Urinary bladder (tissue), 4 donors: ENCODE measurements around the gene LPIN1. TPM values are rescaled to one million over a fixed set of nuclear protein-coding genes. Genes with fewer than 3 reads are reported as not detected.
A peak's percentile ranks its signal among the peaks of the same experiment; 100 is the strongest.

Experiments
- DNase-seq: peaks from one replicate; pipeline ENCODE4 v3.0.0-alpha.2; 2015; ENCODE audit errors: extremely low spot score
- H3K27ac ChIP-seq: one replicate; pipeline ENCODE4 v1.5.1; 2013; ENCODE audit warnings: low read depth, mild to moderate bottlenecking, moderate library complexity
- H3K36me3 ChIP-seq: one replicate; pipeline ENCODE4 v1.6.1; 2013; ENCODE audit warnings: mild to moderate bottlenecking, moderate library complexity; ENCODE audit not compliant: insufficient read depth
- H3K4me1 ChIP-seq: one replicate; pipeline ENCODE4 v1.6.1; 2013; ENCODE audit warnings: mild to moderate bottlenecking, moderate library complexity; ENCODE audit not compliant: insufficient read depth
- H3K4me3 ChIP-seq: one replicate; pipeline ENCODE4 v1.5.1; 2013; ENCODE audit warnings: low read depth, low read length
- WGBS: extraction: QIAGEN DNeasy Blood & Tissue Kit; methylation state at CpG from one replicate; pipeline ENCODE4 v1.1.7; 2013; 5-methylcytosine and 5-hydroxymethylcytosine counted together
- polyA plus RNA-seq: library from polyadenylated mRNA; stranded (reverse); fragments of 200-250 nt; gene quantifications from one replicate; pipeline ENCODE4 v1.2.3, GENCODE V29; 2013
- total RNA-seq: library from RNA; depleted of rRNA; stranded (reverse); fragments of >200 nt; gene quantifications from one replicate; pipeline ENCODE4 v1.2.3, GENCODE V29; 2014
- donor health status: healthy with polysubstance abuse.
- donor health status: healthy.

The LPIN1 gene
- total and polyA plus RNA-seq, 2 donors = 27.3 to 34.1 TPM

DNA sequence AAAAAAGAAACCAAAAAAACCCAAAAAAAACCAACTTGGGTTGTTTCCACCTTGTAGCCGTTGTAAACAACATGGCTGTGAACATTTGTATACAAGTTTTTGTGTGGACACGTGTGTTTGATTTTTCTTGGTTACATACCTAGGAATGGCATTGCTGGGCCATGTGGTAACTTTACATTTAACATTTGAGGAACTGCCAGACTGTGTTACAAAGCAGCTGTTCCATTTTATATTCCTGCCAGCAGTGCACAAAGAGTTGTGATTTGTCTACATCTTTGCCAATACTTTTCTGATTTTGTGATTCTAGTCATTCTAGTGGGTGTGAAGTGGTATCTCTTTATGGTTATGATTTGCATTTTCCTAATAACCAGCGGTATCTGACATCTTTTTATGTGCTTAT, 22.5 kb downstream of the LPIN1 start:
- H3K4me3 ChIP-seq = no peak overlapping the region
- no peaks in the 10 kb centered on the region for H3K4me1 ChIP-seq
- no peak overlapping the region for H3K27ac ChIP-seq
- peaks cover 1% of the 10 kb centered on the region for H3K36me3 ChIP-seq
- whole genome bisulfite sequencing = 69% methylated on average over 3 of the region's 3 CpGs
- no peak for DNase-seq

DNA sequence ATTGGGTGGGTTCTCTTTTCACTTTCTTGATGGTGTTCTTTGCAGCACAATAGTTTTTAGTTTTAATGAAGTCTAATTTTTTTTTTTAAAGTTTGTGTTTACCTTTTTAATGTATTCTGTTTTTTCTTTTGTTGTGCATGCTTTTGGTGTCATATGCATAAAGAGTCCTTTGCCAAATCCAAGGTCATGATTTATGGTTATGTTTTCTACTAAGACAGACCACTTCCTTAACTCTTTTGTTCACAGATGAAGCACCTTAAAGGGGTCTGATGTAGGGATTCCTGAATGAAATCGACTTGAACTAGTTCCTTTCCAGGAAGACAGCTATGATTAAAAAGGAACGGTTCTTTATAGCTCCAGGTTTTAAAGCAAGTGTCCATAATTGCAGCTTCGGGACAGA, 23.1 kb downstream of the LPIN1 start:
- no peak overlapping the region for H3K4me3 ChIP-seq
- no peak overlapping the region for H3K27ac ChIP-seq
- 64% methylated on average over 3 of the region's 3 CpGs for WGBS
- H3K4me1 ChIP-seq = no peaks in the 10 kb centered on the region
- peaks cover 4% of the 10 kb centered on the region for H3K36me3 ChIP-seq
- DNase-seq = no peak

DNA sequence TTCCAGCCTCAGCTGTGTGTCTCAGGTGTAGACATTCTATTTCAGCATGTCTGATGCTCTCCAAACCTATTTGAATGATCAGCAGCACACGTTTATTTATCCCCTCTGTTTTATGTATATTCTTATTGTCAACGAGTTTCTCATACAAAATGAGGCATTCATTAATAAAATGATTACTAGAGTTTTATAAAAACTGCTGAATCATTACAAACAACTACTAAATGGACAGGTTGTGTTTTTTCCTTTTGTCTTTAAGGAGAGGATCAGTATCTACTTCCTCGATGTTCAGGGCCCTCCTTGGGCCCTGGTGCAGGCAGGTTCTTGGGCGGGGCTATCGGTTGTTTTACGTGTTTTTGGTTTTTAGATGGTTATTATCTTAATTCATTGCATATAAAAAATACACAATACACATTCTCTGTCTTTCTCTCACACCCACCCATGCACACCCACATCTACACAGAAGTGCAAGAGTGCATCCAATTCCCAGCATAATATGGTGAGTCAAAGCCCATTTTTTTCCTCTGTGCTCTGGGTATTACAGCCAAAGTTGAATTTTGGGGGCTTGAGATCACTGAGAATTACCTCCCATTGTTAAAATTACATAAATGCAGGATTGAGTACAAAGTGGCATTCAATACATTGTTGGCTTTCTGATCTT, 24.2 kb downstream of the LPIN1 start:
- Histone ChIP-seq H3K27ac (no peak overlapping the region), H3K4me3 (no peak overlapping the region), H3K4me1 (no peaks in the 10 kb centered on the region), H3K36me3 (peaks cover 4% of the 10 kb centered on the region)
- 79% methylated on average over 6 of the region's 6 CpGs for WGBS
- DNase-seq = no peak

DNA sequence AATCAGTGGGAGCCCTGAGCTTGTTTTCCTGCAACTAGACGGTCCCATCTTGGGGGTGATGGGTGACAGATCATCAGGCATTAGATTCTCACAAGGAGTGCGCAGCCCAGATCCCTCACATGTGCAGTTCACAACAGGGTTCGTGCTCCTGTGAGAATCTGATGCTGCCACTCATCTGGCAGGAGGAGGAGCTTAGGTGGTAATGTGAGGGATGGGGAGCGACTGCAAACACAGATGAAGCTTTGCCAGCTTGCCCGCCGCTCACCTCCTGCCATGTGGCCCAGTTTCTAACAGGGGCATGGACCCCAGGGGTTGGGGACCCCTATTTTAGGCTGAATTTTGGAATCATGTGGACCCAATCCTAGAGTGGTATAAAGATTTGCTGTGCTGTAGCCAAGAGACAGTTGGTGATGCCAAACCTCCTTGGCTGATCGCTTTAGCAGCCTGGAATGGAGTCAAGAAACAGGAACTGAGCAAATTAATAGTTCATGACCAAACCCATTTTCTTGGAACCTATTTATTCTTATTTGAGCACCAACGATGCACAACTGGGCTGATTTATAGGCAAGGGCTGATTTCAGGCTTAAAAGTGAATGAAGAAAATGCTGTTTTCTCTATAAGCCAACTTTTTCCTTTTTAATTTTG, 25.7 kb downstream of the LPIN1 start:
- Histone ChIP-seq H3K27ac (no peak overlapping the region), H3K4me1 (no peaks in the 10 kb centered on the region), H3K4me3 (no peak overlapping the region), H3K36me3 (peaks cover 4% of the 10 kb centered on the region)
- WGBS = 82% methylated on average over 8 of the region's 8 CpGs
- DNase-seq = no peak

DNA sequence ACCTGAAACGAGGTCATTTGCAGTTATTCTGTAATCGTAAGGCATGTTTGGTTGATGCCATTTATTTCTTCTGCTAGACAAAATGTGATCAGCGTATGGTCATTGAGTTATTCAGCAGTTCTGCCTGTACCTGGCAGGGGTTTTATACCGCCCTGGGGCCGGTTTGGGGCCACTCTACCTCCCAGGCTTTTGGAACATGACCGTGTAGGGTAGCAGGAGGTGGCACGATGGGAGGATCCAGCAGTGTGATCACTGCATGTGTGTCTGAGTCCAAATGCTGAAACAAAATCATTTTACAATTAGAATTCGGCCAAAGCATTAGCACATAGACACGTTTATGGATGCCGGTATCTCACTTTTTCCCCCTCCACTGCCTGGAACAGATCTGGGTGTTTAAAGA, 26.7 kb downstream of the LPIN1 start:
- no peak overlapping the region for H3K4me3 ChIP-seq
- peaks cover 4% of the 10 kb centered on the region for H3K36me3 ChIP-seq
- 80% methylated on average over 10 of the region's 10 CpGs for whole genome bisulfite sequencing
- no peak overlapping the region for H3K27ac ChIP-seq
- H3K4me1 ChIP-seq = no peaks in the 10 kb centered on the region
- no peak for DNase-seq

DNA sequence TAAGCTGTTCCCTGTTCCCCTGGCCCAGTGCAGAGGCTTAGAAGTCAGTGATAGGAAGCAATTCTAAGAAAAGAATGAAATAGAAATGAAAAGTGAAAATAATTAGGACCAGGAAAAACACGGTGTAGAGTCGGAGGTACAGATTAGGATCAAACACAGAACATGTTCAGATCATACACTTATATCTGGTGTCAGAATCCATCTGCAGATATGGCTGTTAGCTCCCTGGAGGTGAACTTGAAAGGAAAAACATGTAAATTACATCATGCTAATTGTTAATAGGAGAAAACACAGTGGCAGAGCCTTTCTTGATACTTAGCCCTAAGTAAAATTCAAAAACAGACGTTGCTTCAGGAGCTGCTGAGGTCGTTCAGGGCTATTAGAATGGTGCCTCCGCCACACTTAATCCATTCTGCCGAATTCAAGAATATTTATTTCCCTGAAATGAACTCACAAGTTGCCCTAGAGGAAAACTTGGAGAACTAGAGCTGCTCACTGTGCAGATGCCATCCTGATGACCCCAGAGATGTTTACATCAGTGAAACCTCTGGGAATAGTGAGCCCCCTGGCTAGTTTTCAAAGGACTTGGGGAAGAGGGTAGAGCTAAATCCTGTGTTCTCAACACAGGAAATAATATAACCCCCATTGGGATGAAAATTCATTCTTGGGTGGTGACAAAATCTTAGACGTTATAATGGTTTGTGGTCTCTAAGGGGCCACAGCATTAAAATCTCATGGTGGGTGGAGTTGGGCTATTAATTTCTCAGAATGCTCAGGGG, 27.5 kb downstream of the LPIN1 start:
- Histone ChIP-seq H3K27ac (no peak overlapping the region), H3K4me1 (no peaks in the 10 kb centered on the region), H3K36me3 (peaks cover 4% of the 10 kb centered on the region), H3K4me3 (no peak overlapping the region)
- DNase-seq = no peak
- WGBS = 67% methylated on average over 7 of the region's 7 CpGs

DNA sequence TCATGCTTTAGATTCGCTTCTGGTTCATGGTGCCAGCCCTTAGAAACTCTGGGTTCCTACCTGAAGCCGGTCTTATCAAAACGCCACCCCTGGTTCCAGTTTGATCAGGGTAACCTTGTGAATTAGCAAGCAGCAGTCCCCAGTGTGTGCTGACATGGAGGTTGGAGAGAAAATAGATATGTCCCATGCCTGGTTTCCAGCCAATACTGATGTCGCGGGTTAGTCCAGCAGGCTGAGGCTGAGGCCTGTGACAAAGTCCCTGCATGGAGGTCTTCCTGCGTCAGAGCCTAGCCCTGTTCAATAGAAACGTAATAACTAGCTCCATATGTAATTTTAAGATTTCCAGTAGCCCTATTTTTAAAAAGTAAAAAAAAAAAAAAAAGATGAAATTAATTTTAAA, 28.2 kb downstream of the LPIN1 start:
- H3K36me3 ChIP-seq = peaks cover 4% of the 10 kb centered on the region
- DNase-seq = no peak
- WGBS = 85% methylated on average over 7 of the region's 7 CpGs
- H3K4me3 ChIP-seq = no peak overlapping the region
- no peak overlapping the region for H3K27ac ChIP-seq
- H3K4me1 ChIP-seq = no peaks in the 10 kb centered on the region

DNA sequence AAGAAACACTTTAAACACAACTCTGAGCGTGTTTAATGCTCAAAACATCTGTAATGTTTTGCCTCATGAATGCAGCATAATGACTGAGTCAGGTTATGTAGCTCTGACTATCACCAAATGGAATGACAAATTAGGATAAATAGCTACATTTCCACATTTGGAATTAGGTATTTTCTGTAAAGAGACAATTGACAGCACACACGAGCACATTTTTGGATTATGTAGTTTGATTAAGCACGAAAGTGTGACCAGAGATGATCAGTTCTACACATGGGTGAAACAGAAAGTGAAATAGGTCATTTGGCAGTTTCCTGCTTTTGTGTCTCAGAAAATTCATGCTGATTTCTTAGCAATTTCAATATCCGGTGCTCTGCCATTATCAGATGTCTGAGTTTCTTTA, 29.0 kb downstream of the LPIN1 start:
- 76% methylated on average over 4 of the region's 4 CpGs for WGBS
- Histone ChIP-seq H3K36me3 (peaks cover 4% of the 10 kb centered on the region), H3K4me1 (no peaks in the 10 kb centered on the region), H3K27ac (no peak overlapping the region), H3K4me3 (no peak overlapping the region)
- DNase-seq = no peak

DNA sequence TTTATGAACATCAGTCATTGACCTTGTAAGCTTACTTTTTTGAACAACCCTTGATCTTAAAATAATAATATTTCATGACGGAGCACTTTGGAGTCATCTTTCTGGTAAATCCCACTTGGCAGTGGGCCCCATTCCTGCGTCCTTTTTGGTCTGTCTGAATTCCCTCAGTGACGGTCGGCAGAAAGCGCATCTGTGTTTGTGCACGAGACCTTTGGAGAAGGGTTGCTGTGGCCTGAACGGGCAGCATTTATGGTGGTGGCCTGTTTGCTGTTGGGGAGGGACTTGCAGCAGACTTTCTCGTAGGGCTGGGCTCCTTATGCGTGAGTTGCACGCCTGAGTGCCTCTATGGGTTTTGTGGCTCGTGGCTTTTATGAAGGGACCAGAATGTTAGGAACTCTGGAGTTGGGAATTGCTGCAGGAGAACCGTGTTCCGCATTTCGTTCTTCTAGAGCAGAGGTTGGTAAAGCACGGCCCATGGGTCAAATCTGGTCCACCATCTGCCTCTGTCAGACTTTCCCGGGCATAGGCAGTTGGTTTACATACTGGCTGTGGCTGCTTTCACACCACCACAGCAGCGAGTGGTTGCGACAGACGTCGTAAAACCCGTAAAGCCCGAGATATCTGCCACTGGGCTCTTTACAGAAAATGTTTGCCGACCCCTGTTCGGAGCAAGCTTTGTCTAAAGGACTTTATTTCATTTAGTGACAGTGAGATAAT, 30.8 kb downstream of the LPIN1 start:
- WGBS = 66% methylated on average over 24 of the region's 24 CpGs
- Histone ChIP-seq H3K4me3 (no peak overlapping the region), H3K27ac (peak overlapping the region; percentile 11), H3K36me3 (peaks cover 4% of the 10 kb centered on the region), H3K4me1 (no peaks in the 10 kb centered on the region)
- no peak for DNase-seq

DNA sequence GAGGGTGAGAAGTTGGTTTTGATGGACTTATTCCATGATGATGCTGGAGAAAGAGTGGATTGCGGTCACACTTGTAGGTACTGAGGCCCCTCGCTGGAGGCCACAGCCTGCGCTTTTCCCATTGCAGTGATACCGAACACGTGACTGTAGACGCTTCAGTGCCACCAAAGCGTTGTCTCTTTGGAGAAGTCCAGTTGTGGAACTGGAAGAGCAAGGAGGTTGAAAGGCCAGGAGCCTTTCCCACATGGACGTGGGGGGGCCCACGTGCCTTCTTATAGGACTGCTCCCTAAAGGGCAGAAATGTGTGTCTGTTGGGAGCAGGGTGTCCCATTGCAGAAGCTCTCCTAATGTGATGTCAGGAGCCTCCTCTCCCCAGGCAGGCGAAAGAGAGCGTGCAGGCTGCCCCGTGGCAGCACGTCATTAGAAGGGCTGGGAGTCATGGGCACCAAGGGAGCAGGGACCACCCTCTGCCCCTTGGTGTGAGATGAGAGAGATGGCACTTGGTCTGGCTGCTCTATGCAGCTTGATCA, 31.5 kb downstream of the LPIN1 start:
- peaks cover 4% of the 10 kb centered on the region for H3K36me3 ChIP-seq

DNA sequence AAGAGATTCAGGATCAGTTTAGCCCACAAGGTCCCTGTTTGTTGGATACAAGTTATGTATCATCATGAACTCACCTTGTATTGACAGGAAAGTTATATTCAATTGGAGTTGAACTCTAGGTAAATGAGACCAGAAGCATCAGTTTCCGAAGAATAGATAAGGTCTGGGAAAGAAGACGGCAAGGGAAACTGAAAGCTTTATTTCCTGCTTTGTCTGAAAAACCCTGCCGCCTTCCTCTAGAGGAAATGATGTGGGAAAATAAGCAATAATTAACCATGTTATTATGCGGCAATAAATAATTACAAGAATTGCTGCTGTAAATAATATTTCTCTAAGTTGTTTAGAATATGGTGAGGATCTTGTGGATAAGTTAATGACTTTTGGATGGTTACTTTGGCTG, 32.0 kb downstream of the LPIN1 start:
- H3K36me3 ChIP-seq = peaks cover 4% of the 10 kb centered on the region
- no peak overlapping the region for H3K27ac ChIP-seq
- H3K4me1 ChIP-seq = no peaks in the 10 kb centered on the region
- 75% methylated on average over 4 of the region's 4 CpGs for WGBS
- no peak for DNase-seq
- H3K4me3 ChIP-seq = no peak overlapping the region

More for the DNA sequence above, 31.5 kb downstream of the LPIN1 start:
- DNase-seq = no peak
- no peak overlapping the region for H3K4me3 ChIP-seq
- 94% methylated on average over 13 of the region's 13 CpGs for WGBS
- no peak overlapping the region for H3K27ac ChIP-seq
- H3K4me1 ChIP-seq = no peaks in the 10 kb centered on the region

DNA sequence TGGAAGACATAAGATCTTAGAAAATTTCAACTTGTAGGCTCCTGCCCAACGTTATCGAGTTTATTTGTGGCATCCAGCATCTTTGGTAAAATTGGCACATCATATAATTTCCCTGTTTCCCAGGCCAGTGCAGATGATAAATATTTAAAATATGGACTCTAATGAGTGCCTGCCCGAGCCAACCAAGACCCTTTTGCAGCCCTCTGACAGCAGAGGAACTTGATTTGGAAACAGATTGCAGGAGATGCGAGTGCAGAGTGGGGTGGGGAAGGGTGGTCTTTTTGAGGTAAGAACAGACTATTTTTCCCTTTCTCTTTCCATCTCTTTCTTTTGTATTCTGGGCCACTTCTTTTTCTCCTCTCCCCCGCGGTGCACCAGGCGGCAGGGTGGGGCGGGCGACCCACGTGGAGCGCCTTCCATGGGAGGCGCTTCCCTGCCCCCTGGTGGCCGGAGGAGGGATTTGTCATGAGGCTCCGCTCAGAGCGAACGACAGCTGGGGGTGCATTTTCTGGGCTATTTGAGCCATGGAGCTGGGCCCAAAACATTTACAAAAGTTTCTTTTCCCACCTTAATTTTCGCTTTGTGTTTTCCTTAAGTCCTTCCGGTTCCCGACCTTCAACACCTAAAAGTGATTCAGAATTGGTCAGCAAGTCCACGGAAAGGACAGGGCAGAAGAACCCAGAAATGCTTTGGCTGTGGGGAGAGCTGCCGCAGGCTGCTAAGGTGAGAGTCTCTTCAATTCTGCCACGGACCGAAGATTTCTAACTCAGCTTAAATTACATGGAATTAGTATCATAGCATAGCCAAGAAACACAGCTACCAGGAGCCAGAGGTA, 32.7 kb downstream of the LPIN1 start:
- H3K36me3 ChIP-seq = peaks cover under 1% of the 10 kb centered on the region
- H3K4me1 ChIP-seq = no peaks in the 10 kb centered on the region
- WGBS = 29% methylated on average over 23 of the region's 23 CpGs
- no peak overlapping the region for H3K27ac ChIP-seq
- DNase-seq = no peak
- H3K4me3 ChIP-seq = no peak overlapping the region

DNA sequence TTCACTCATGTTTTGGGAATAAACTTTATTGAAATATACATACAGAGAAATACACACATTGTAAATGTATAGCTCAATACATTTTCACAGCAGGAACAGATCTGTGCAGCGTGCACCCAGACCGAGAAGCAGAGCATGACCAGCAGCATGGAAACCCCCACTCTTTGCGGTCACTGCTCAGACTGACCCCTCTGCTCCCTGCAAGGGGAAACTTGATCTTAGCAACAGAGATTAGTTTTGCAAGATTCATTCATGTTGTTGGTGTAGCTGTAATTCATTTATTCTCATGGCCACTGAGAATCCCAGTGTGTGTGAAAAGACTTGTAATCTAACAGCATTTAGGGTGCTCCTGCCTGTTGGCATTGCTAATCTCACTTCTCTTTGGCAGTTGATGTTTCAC, 35.2 kb downstream of the LPIN1 start:
- H3K4me1 ChIP-seq = no peaks in the 10 kb centered on the region
- H3K36me3 ChIP-seq = no peaks in the 10 kb centered on the region
- no peak overlapping the region for H3K27ac ChIP-seq
- WGBS = 97% methylated on average over 3 of the region's 3 CpGs
- H3K4me3 ChIP-seq = no peak overlapping the region
- no peak for DNase-seq
